CD14-positive monocyte (primary cell): ENCODE data around the gene FBN1. TPM values are rescaled to one million over a fixed set of nuclear protein-coding genes. Genes with fewer than 3 reads are reported as not detected.

Experiments
- DNase-seq, 3 donors: peaks; one replicate each; pipeline ENCODE4 v3.0.0-alpha.2; 2011 to 2022
- H2AFZ ChIP-seq: 2 replicates; pipeline ENCODE4 v1.6.0; 2012; ENCODE audit warnings: mild to moderate bottlenecking, low read depth, low read length, inconsistent platforms; ENCODE audit not compliant: insufficient read depth, poor library complexity, severe bottlenecking
- H3K27ac ChIP-seq, 2 donors: 1 replicate in 1 of 2; 2 replicates in 1 of 2; pipeline ENCODE4 v1.5.1; 2012 to 2013; ENCODE audit warnings: low read length in 2 of 2, control low read depth in 1 of 2, inconsistent platforms in 1 of 2, low read depth in 1 of 2, mild to moderate bottlenecking in 1 of 2
- H3K27me3 ChIP-seq, 2 donors: one replicate each; pipeline versions ENCODE4 v1.6.0 to v1.6.1; 2011 to 2013; ENCODE audit warnings: low read length in 2 of 2; ENCODE audit not compliant: control insufficient read depth in 2 of 2, insufficient read depth in 2 of 2
- H3K36me3 ChIP-seq, 2 donors: replicated peaks in 1 of 2; 1 replicate in 1 of 2; 2 replicates in 1 of 2; pipeline versions ENCODE4 v1.5.1 to v1.6.1; 2012 to 2013; ENCODE audit warnings: low read length in 2 of 2, control low read depth in 1 of 2, inconsistent platforms in 1 of 2, mild to moderate bottlenecking in 1 of 2; ENCODE audit not compliant: insufficient read depth in 2 of 2, control insufficient read depth in 1 of 2
- H3K4me1 ChIP-seq, 2 donors: 1 replicate in 1 of 2; 2 replicates in 1 of 2; pipeline versions ENCODE4 v1.5.1 to v1.6.1; 2012 to 2013; ENCODE audit warnings: low read length in 2 of 2, control low read depth in 1 of 2, inconsistent platforms in 1 of 2, mild to moderate bottlenecking in 1 of 2, moderate library complexity in 1 of 2; ENCODE audit not compliant: insufficient read depth in 2 of 2, control insufficient read depth in 1 of 2
- H3K4me2 ChIP-seq: replicated peaks from 2 replicates; pipeline ENCODE3; 2012; ENCODE audit warnings: low read length, moderate library complexity, mild to moderate bottlenecking; ENCODE audit not compliant: poor library complexity, severe bottlenecking; ENCODE audit errors: extremely low read depth
- H3K4me3 ChIP-seq, 3 experiments: fragments of 200-600 bp in 1 of 3; sonication (generic) in 1 of 3; replicated peaks in 1 of 3; 1 replicate in 2 of 3; 2 replicates in 1 of 3; pipeline ENCODE4 v1.5.1; 2011 to 2013; ENCODE audit warnings: low read length in 3 of 3, mild to moderate bottlenecking in 3 of 3, control low read depth in 2 of 3, low read depth in 2 of 3, inconsistent platforms in 1 of 3, moderate library complexity in 1 of 3
- H3K79me2 ChIP-seq: 2 replicates; pipeline ENCODE4 v1.6.0; 2012; ENCODE audit warnings: mild to moderate bottlenecking, control low read depth, inconsistent platforms, low read length, moderate library complexity; ENCODE audit not compliant: insufficient read depth
- H3K9ac ChIP-seq: 2 replicates; pipeline ENCODE4 v1.6.0; 2017; ENCODE audit warnings: low read length, mild to moderate bottlenecking; ENCODE audit not compliant: insufficient read depth, poor library complexity, severe bottlenecking
- H3K9me3 ChIP-seq, 2 donors: replicated peaks in 1 of 2; 1 replicate in 1 of 2; 2 replicates in 1 of 2; pipeline versions ENCODE4 v1.5.1 to v1.6.1; 2012 to 2013; ENCODE audit warnings: low read length in 2 of 2, control low read depth in 1 of 2; ENCODE audit not compliant: control insufficient read depth in 1 of 2, insufficient read depth in 1 of 2
- H4K20me1 ChIP-seq: 2 replicates; pipeline ENCODE4 v1.6.0; 2012; ENCODE audit warnings: mild to moderate bottlenecking, low read length, control low read depth, moderate library complexity; ENCODE audit not compliant: insufficient read depth
- H3K27ac Mint-ChIP-seq, 7 donors: one replicate each; pipeline ENCODE4 v1.8.0; 2020; ENCODE audit warnings: mild to moderate bottlenecking in 7 of 7, mixed read lengths in 7 of 7, moderate library complexity in 6 of 7, inconsistent platforms in 2 of 7
- H3K27me3 Mint-ChIP-seq, 3 donors: one replicate each; pipeline ENCODE4 v1.8.0; 2021 to 2022; ENCODE audit warnings: low read depth in 3 of 3, mild to moderate bottlenecking in 3 of 3, mixed read lengths in 3 of 3, moderate library complexity in 3 of 3, inconsistent platforms in 1 of 3
- H3K36me3 Mint-ChIP-seq, 2 donors: one replicate each; pipeline ENCODE4 v1.8.0; 2020; ENCODE audit warnings: mixed read lengths in 2 of 2, inconsistent platforms in 1 of 2, mild to moderate bottlenecking in 1 of 2
- H3K4me1 Mint-ChIP-seq: one replicate; pipeline ENCODE4 v1.8.0; 2020; ENCODE audit warnings: mild to moderate bottlenecking, mixed read lengths
- H3K4me3 Mint-ChIP-seq, 2 donors: one replicate each; pipeline ENCODE4 v1.8.0; 2020; ENCODE audit warnings: mild to moderate bottlenecking in 2 of 2, mixed read lengths in 2 of 2, moderate library complexity in 1 of 2
- H3K9me3 Mint-ChIP-seq, 7 donors: one replicate each; pipeline ENCODE4 v1.8.0; 2020 to 2022; ENCODE audit warnings: mixed read lengths in 7 of 7, mild to moderate bottlenecking in 6 of 7, moderate library complexity in 6 of 7, inconsistent platforms in 2 of 7
- WGBS: methylation state at CpG from one replicate; pipeline ENCODE4 v1.1.5; 2013; ENCODE audit warnings: missing lambda C conversion rate; ENCODE audit not compliant: insufficient coverage; 5-methylcytosine and 5-hydroxymethylcytosine counted together
- intact Hi-C, 2 donors: fragments of 100-400 bp; cut with micrococcal nuclease; formaldehyde crosslinking; loops; one replicate each; pipeline versions ENCODE4 v1.15.0 to v1.15.1; 2023
- polyA plus RNA-seq, 3 donors: library from polyadenylated mRNA; depleted of rRNA in 1 of 3; unstranded in 2 of 3; stranded (reverse) in 1 of 3; fragments of 300-500 nt in 2 of 3; fragments of >200 nt in 1 of 3; fragmentation: Illumina TruSeq in 2 of 3; gene quantifications; 1 replicate in 2 of 3; 2 replicates in 1 of 3; pipeline ENCODE4 v1.2.3, GENCODE V29; 2012 to 2021
- TF ChIP-seq, protein P1 (sequence below): fragments of 200-600 bp; IDR thresholded peaks from one replicate; pipeline ENCODE4 v1.8.0; 2022; ENCODE audit warnings: antibody characterized with exemption, mild to moderate bottlenecking

The FBN1 gene
- polyA plus RNA-seq, 3 donors, result 0.29 TPM; not detected in 2

- Histone ChIP-seq H3K36me3 (no peaks in the 10 kb centered on the region), H3K9me3 (no peaks in the 10 kb centered on the region), H3K79me2 (no peaks in the 10 kb centered on the region), H4K20me1 (no peaks in the 10 kb centered on the region), H3K27ac (no peak overlapping the region), H3K27me3 (no peaks in the 10 kb centered on the region), H3K4me1 (no peaks in the 10 kb centered on the region), H3K9ac (no peak overlapping the region), H3K4me3 (no peak overlapping the region), H2AFZ (no peak overlapping the region), H3K4me2 (no peak overlapping the region)
- no peaks in the 10 kb centered on the region for H3K27me3 Mint-ChIP-seq
- H3K36me3 Mint-ChIP-seq, result no peaks in the 10 kb centered on the region
- H3K27ac Mint-ChIP-seq, result no peak overlapping the region
- TF ChIP-seq, protein P1, sequence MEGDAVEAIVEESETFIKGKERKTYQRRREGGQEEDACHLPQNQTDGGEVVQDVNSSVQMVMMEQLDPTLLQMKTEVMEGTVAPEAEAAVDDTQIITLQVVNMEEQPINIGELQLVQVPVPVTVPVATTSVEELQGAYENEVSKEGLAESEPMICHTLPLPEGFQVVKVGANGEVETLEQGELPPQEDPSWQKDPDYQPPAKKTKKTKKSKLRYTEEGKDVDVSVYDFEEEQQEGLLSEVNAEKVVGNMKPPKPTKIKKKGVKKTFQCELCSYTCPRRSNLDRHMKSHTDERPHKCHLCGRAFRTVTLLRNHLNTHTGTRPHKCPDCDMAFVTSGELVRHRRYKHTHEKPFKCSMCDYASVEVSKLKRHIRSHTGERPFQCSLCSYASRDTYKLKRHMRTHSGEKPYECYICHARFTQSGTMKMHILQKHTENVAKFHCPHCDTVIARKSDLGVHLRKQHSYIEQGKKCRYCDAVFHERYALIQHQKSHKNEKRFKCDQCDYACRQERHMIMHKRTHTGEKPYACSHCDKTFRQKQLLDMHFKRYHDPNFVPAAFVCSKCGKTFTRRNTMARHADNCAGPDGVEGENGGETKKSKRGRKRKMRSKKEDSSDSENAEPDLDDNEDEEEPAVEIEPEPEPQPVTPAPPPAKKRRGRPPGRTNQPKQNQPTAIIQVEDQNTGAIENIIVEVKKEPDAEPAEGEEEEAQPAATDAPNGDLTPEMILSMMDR, result no peak
- DNase-seq, result no peak
- H3K4me3 Mint-ChIP-seq, result no peak overlapping the region
- intact Hi-C loops, result no loop called here
- H3K9me3 Mint-ChIP-seq, result peaks cover 0 to 2% (median 0%) of the 10 kb centered on the region in 7 donors
- H3K4me1 Mint-ChIP-seq, result no peaks in the 10 kb centered on the region
- 100% methylated on average over 1 of the region's 2 CpGs for WGBS
Measured at GRCh38 chr15:48479751-48480150, 165.8 kb downstream of the FBN1 start.

GRCh38 chr15:48478581-48478980 lies 166.9 kb downstream of the FBN1 start:
- Histone ChIP-seq H3K4me1 (no peaks in the 10 kb centered on the region), H3K4me2 (no peak overlapping the region), H2AFZ (no peak overlapping the region), H3K9me3 (no peaks in the 10 kb centered on the region), H3K36me3 (no peaks in the 10 kb centered on the region), H3K9ac (no peak overlapping the region), H3K27ac (no peak overlapping the region), H4K20me1 (no peaks in the 10 kb centered on the region), H3K4me3 (no peak overlapping the region), H3K79me2 (no peaks in the 10 kb centered on the region), H3K27me3 (no peaks in the 10 kb centered on the region)
- Mint-ChIP-seq H3K9me3 (peaks cover 0 to 2% (median 0%) of the 10 kb centered on the region in 7 donors), H3K36me3 (no peaks in the 10 kb centered on the region), H3K27ac (no peak overlapping the region), H3K4me3 (no peak overlapping the region), H3K4me1 (no peaks in the 10 kb centered on the region), H3K27me3 (no peaks in the 10 kb centered on the region)
- TF ChIP-seq, protein P1, result no peak
- no peak for DNase-seq
- intact Hi-C loops, result no loop called here
- no CpG with 5 or more reads among the region's 2 CpGs for WGBS
